ENCODE measurements around the gene CTTNBP2.

CTTNBP2 gene

GRCh38 chr7:117871401-117871777, 1.9 kb downstream of the CTTNBP2 start (continued):
- TF ChIP-seq ZNF530 (tag by site-specific recombination; IDR thresholded peaks at IDR 0.05; ENCODE audit: low read depth): no peak
- no peak for TF ChIP-seq ZNF184 (tag by site-specific recombination; IDR thresholded peaks at IDR 0.05)
- no peak for TF ChIP-seq ZNF2 (tag by site-specific recombination; IDR thresholded peaks at IDR 0.05)
- no peak for TF ChIP-seq REPIN1 (tag by site-specific recombination; IDR thresholded peaks at IDR 0.05; ENCODE audit: low read depth)
- no peak for TF ChIP-seq ZNF785 (tag by site-specific recombination; IDR thresholded peaks at IDR 0.05)

- H3K4me3 ChIP-seq (ENCODE audit: low read depth, low read length): no peak overlapping the region
- no peaks in the 10 kb centered on the region for H3K9me3 ChIP-seq (ENCODE audit: control insufficient read depth, insufficient read depth, low read depth, low read length)
- ChIA-PET POLR2A (no interaction called here), CTCF (interaction anchor here (1.0 to 1.2 kb wide), 3 partner anchors 8 to 244 kb away, joined by 3 to 5 read pairs (median 5); no protein-coding TSS in a partner anchor)
- H3K27ac ChIP-seq (ENCODE audit: extremely low read depth, low read depth, low read length): no peak overlapping the region
- TF ChIP-seq ZNF596 (tag by site-specific recombination; IDR thresholded peaks at IDR 0.05) (no peak), ZNF146 (tag by site-specific recombination; IDR thresholded peaks at IDR 0.05) (no peak), ZNF580 (tag by site-specific recombination; IDR thresholded peaks at IDR 0.05) (no peak), KLF16 (tag by site-specific recombination; IDR thresholded peaks at IDR 0.05) (no peak), ZNF501 (tag by site-specific recombination; IDR thresholded peaks at IDR 0.05) (no peak), HOXC10 (CRISPR knock-in tag; IDR thresholded peaks at IDR 0.05) (no peak), ZNF266 (tag by site-specific recombination; IDR thresholded peaks at IDR 0.05; ENCODE audit: low read depth) (no peak), ZNF138 (tag by site-specific recombination; IDR thresholded peaks at IDR 0.05; ENCODE audit: borderline replicate concordance) (no peak), ZXDB (tag by site-specific recombination; IDR thresholded peaks at IDR 0.05) (no peak), ZNF629 (tag by site-specific recombination; IDR thresholded peaks at IDR 0.05) (no peak), GLI4 (tag by site-specific recombination; IDR thresholded peaks at IDR 0.05) (no peak), ZNF157 (tag by site-specific recombination; IDR thresholded peaks at IDR 0.05) (no peak), YY2 (tag by site-specific recombination; IDR thresholded peaks at IDR 0.05) (no peak)
- H3K4me1 ChIP-seq (ENCODE audit: control insufficient read depth, insufficient read depth, low read length): peaks cover 7% of the 10 kb centered on the region; the same call in 1 of the 2 replicates
- H3K36me3 ChIP-seq (ENCODE audit: control insufficient read depth in 2 of 2, insufficient read depth in 1 of 2, low read length in 2 of 2): no peaks in the 10 kb centered on the region
Observed at GRCh38 chr7:117870448-117871130, 2.7 kb downstream of the CTTNBP2 start.

GRCh38 chr7:117869374-117869773, 3.9 kb downstream of the CTTNBP2 start:
- Histone ChIP-seq H3K27ac (ENCODE audit: extremely low read depth, low read depth, low read length) (no peak overlapping the region), H3K4me1 (ENCODE audit: control insufficient read depth, insufficient read depth, low read length) (peaks cover 3% of the 10 kb centered on the region; the same call in 1 of the 2 replicates), H3K9me3 (ENCODE audit: control insufficient read depth, insufficient read depth, low read depth, low read length) (no peaks in the 10 kb centered on the region), H3K36me3 (ENCODE audit: control insufficient read depth in 2 of 2, insufficient read depth in 1 of 2, low read length in 2 of 2) (no peaks in the 10 kb centered on the region), H3K4me3 (ENCODE audit: low read depth, low read length) (no peak overlapping the region)
- no peak for TF ChIP-seq HIC1 (tag by site-specific recombination; IDR thresholded peaks at IDR 0.05)
- TF ChIP-seq BCL6B (tag by site-specific recombination; IDR thresholded peaks at IDR 0.05): no peak
- TF ChIP-seq ZNF266 (tag by site-specific recombination; IDR thresholded peaks at IDR 0.05; ENCODE audit: low read depth): no peak
- no peak for TF ChIP-seq ZNF621 (tag by site-specific recombination; IDR thresholded peaks at IDR 0.05)
- no peak for TF ChIP-seq ZNF37A (tag by site-specific recombination; IDR thresholded peaks at IDR 0.05)
- TF ChIP-seq ZNF473 (tag by site-specific recombination; IDR thresholded peaks at IDR 0.05): no peak
- TF ChIP-seq ZNF239 (tag by site-specific recombination; IDR thresholded peaks at IDR 0.05): no peak
- no peak for TF ChIP-seq ZNF830 (tag by site-specific recombination; IDR thresholded peaks at IDR 0.05; ENCODE audit: low read depth)
- TF ChIP-seq SP7 (tag by site-specific recombination; IDR thresholded peaks at IDR 0.05): no peak
- no peak for TF ChIP-seq ZBTB6 (tag by site-specific recombination; IDR thresholded peaks at IDR 0.05)
- POLR2A ChIA-PET: no interaction called here
- CTCF ChIA-PET: interaction anchor here (0.7 kb wide), 1 partner anchor 112 kb away, joined by 3 read pairs; no protein-coding TSS in a partner anchor
